Endothelial cell (in vitro differentiated cells): Measurements from ENCODE around the gene ARSI. TPM values are rescaled to one million over a fixed set of nuclear protein-coding genes. Genes with fewer than 3 reads are reported as not detected.

ENCODE experiments used
- DNase-seq: peaks from one replicate; pipeline ENCODE4 v3.0.0; 2021; ENCODE audit warnings: low spot score
- H3K27ac Mint-ChIP-seq: one replicate; pipeline ENCODE4 v1.8.0; 2021; ENCODE audit warnings: mixed read lengths, inconsistent platforms; ENCODE audit not compliant: unreplicated experiment
- H3K27me3 Mint-ChIP-seq: one replicate; pipeline ENCODE4 v1.8.0; 2021; ENCODE audit warnings: mild to moderate bottlenecking, moderate library complexity, mixed read lengths, inconsistent platforms; ENCODE audit not compliant: unreplicated experiment
- H3K36me3 Mint-ChIP-seq: one replicate; pipeline ENCODE4 v1.8.0; 2021; ENCODE audit warnings: mild to moderate bottlenecking, low read depth, mixed read lengths, inconsistent platforms; ENCODE audit not compliant: unreplicated experiment
- H3K4me1 Mint-ChIP-seq: one replicate; pipeline ENCODE4 v1.8.0; 2021; ENCODE audit warnings: mild to moderate bottlenecking, mixed read lengths, inconsistent platforms; ENCODE audit not compliant: unreplicated experiment
- H3K4me3 Mint-ChIP-seq: one replicate; pipeline ENCODE4 v1.8.0; 2021; ENCODE audit warnings: mild to moderate bottlenecking, mixed read lengths, inconsistent platforms; ENCODE audit not compliant: unreplicated experiment
- H3K9me3 Mint-ChIP-seq: one replicate; pipeline ENCODE4 v1.8.0; 2021; ENCODE audit warnings: mixed read lengths, inconsistent platforms; ENCODE audit not compliant: unreplicated experiment
- total RNA-seq: library from RNA; stranded (reverse); fragmentation: NEBNext Ultra II Directional; extraction: Animal tissue kit (Norgen Biotek cat#: 25700); gene quantifications from one replicate; pipeline ENCODE4 v1.2.1, GENCODE V29; 2021; ENCODE audit not compliant: unreplicated experiment
- TF ChIP-seq, protein P1 (sequence below): fragments of 200-600 bp; sonication (generic); IDR thresholded peaks from one replicate; pipeline ENCODE4 v1.5.0; 2021; ENCODE audit warnings: antibody characterized with exemption; ENCODE audit not compliant: unreplicated experiment

Gene ARSI
- total RNA-seq, 1 donor from 2014 or later: 3.8 TPM

DNA sequence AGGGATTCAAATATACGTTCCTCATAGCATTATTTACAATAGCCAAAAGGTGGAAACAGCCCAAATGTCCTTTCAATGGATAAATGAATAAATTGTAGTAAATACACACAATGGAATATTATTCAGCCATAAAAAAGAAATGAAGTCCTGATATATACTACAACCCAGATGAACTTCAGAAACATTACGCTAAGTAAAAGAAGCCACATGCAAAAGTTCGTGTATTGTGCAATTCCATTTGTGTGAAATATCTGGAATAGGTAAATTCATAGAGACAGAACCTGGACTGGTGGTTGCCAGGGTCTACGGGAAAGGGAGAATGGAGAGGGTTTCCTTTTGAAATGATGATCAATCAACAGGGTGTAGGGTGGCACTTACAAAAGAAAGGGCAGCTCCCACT, 12.5 kb upstream of the ARSI start:
- no peaks in the 10 kb centered on the region for H3K4me1 Mint-ChIP-seq
- H3K27me3 Mint-ChIP-seq: peaks cover 2% of the 10 kb centered on the region
- no peak for DNase-seq
- TF ChIP-seq, protein P1, sequence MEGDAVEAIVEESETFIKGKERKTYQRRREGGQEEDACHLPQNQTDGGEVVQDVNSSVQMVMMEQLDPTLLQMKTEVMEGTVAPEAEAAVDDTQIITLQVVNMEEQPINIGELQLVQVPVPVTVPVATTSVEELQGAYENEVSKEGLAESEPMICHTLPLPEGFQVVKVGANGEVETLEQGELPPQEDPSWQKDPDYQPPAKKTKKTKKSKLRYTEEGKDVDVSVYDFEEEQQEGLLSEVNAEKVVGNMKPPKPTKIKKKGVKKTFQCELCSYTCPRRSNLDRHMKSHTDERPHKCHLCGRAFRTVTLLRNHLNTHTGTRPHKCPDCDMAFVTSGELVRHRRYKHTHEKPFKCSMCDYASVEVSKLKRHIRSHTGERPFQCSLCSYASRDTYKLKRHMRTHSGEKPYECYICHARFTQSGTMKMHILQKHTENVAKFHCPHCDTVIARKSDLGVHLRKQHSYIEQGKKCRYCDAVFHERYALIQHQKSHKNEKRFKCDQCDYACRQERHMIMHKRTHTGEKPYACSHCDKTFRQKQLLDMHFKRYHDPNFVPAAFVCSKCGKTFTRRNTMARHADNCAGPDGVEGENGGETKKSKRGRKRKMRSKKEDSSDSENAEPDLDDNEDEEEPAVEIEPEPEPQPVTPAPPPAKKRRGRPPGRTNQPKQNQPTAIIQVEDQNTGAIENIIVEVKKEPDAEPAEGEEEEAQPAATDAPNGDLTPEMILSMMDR: no peak
- no peak overlapping the region for H3K4me3 Mint-ChIP-seq
- no peaks in the 10 kb centered on the region for H3K9me3 Mint-ChIP-seq
- H3K36me3 Mint-ChIP-seq: no peaks in the 10 kb centered on the region
- H3K27ac Mint-ChIP-seq: no peak overlapping the region

GRCh38 chr5:150313921-150314716, 11.4 kb upstream of the ARSI start:
- no peaks in the 10 kb centered on the region for H3K9me3 Mint-ChIP-seq
- H3K27ac Mint-ChIP-seq: no peak overlapping the region
- H3K4me1 Mint-ChIP-seq: no peaks in the 10 kb centered on the region
- no peaks in the 10 kb centered on the region for H3K36me3 Mint-ChIP-seq
- peaks cover 3% of the 10 kb centered on the region for H3K27me3 Mint-ChIP-seq
- DNase-seq: no peak
- TF ChIP-seq, protein P1: no peak
- H3K4me3 Mint-ChIP-seq: no peak overlapping the region

GRCh38 chr5:150313501-150313900, 10.8 kb upstream of the ARSI start:
- TF ChIP-seq, protein P1: no peak
- H3K36me3 Mint-ChIP-seq: no peaks in the 10 kb centered on the region
- DNase-seq: no peak
- H3K9me3 Mint-ChIP-seq: no peaks in the 10 kb centered on the region
- peaks cover 3% of the 10 kb centered on the region for H3K27me3 Mint-ChIP-seq
- H3K4me1 Mint-ChIP-seq: no peaks in the 10 kb centered on the region
- no peak overlapping the region for H3K27ac Mint-ChIP-seq
- H3K4me3 Mint-ChIP-seq: no peak overlapping the region

DNA sequence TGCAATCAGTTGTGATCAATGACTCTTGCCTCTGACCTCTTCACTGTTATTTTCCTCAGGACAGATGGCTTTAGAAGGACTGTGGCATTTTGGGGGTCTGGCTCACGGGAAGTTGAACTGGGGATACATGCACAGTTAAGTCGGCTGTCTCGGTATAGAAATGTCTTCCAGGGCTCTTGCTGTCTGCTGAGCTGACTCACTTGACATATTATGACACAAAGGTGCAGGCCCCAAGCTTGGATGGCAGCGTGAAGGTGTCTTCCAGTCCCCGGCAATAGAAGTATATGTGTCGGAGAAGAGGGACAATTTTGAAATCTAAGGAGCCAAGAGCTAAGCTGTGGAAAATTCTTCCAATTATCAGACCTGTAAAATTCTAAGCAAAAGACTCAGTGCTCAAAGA, 9.8 kb upstream of the ARSI start:
- H3K27me3 Mint-ChIP-seq: peaks cover 3% of the 10 kb centered on the region
- TF ChIP-seq, protein P1: no peak
- DNase-seq: no peak
- H3K36me3 Mint-ChIP-seq: no peaks in the 10 kb centered on the region
- no peaks in the 10 kb centered on the region for H3K4me1 Mint-ChIP-seq
- no peak overlapping the region for H3K4me3 Mint-ChIP-seq
- H3K9me3 Mint-ChIP-seq: no peaks in the 10 kb centered on the region
- H3K27ac Mint-ChIP-seq: no peak overlapping the region

- TF ChIP-seq, protein P1: no peak
- H3K4me1 Mint-ChIP-seq: no peaks in the 10 kb centered on the region
- H3K9me3 Mint-ChIP-seq: no peaks in the 10 kb centered on the region
- no peaks in the 10 kb centered on the region for H3K36me3 Mint-ChIP-seq
- H3K27ac Mint-ChIP-seq: no peak overlapping the region
- H3K4me3 Mint-ChIP-seq: no peak overlapping the region
- peaks cover 3% of the 10 kb centered on the region for H3K27me3 Mint-ChIP-seq
- DNase-seq: no peak
These were observed 8.4 kb upstream of the ARSI start for GRCh38 chr5:150311015-150311692.
